WERI-Rb-1 (cell line): ENCODE data around the gene RNF125.
"Not testable (repeated sequence)": the region's sequence is repeated elsewhere in the genome, so short reads cannot be mapped to it uniquely, and the experiment has no call there.

ENCODE experiments used
- DNase-seq: peaks from one replicate; pipeline ENCODE4 v3.0.0-alpha.2; 2020
- H3K27ac ChIP-seq: fragments of 250-450 bp; sonication (Bioruptor Pico); 2 replicates; pipeline ENCODE4 v1.5.1; 2020; ENCODE audit warnings: mild to moderate bottlenecking, moderate library complexity
- H3K27me3 ChIP-seq: fragments of 250-450 bp; sonication (Bioruptor Pico); 2 replicates; pipeline ENCODE4 v1.5.1; 2021; ENCODE audit warnings: mild to moderate bottlenecking, low read depth, moderate library complexity; ENCODE audit not compliant: insufficient read depth, severe bottlenecking
- H3K36me3 ChIP-seq: fragments of 250-450 bp; sonication (Bioruptor Pico); 2 replicates; pipeline ENCODE4 v1.5.1; 2020; ENCODE audit warnings: mild to moderate bottlenecking, moderate library complexity
- H3K4me3 ChIP-seq: 2 replicates; pipeline ENCODE4 v1.5.1; 2011; ENCODE audit warnings: low read depth, mild to moderate bottlenecking, control low read depth, low read length
- H3K9me3 ChIP-seq: fragments of 250-450 bp; sonication (Bioruptor Pico); 2 replicates; pipeline ENCODE4 v1.5.1; 2021; ENCODE audit warnings: mild to moderate bottlenecking, moderate library complexity; ENCODE audit not compliant: severe bottlenecking
- TF ChIP-seq, protein P1 (sequence below): IDR thresholded peaks from 2 replicates; pipeline ENCODE4 v1.5.1; 2011; ENCODE audit warnings: low read depth, mild to moderate bottlenecking, control low read depth, inconsistent platforms, low read length

Gene RNF125

DNA sequence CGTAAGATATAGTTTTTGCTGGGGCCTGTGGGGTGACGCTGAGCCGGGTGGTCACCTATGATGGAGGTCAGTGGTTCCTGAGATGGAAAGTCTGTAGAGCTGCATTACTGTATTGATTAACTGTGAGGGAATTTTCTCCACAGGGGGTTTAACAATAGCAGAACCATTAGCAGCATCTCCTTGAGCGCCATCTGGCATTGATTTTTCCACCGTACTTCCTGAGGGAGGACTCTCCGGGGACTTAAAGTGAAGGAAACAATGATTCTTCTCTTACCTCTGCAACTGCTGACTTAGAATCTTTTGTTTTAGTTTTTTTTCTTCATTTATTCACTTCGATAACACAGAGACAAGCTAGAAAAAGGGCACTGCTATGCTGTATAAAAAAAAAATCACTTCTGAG, 22.6 kb upstream of the RNF125 start:
- Histone ChIP-seq H3K4me3 (no peak overlapping the region), H3K27me3 (no peaks in the 10 kb centered on the region), H3K9me3 (no peaks in the 10 kb centered on the region), H3K27ac (no peak overlapping the region), H3K36me3 (no peaks in the 10 kb centered on the region)
- TF ChIP-seq, protein P1, sequence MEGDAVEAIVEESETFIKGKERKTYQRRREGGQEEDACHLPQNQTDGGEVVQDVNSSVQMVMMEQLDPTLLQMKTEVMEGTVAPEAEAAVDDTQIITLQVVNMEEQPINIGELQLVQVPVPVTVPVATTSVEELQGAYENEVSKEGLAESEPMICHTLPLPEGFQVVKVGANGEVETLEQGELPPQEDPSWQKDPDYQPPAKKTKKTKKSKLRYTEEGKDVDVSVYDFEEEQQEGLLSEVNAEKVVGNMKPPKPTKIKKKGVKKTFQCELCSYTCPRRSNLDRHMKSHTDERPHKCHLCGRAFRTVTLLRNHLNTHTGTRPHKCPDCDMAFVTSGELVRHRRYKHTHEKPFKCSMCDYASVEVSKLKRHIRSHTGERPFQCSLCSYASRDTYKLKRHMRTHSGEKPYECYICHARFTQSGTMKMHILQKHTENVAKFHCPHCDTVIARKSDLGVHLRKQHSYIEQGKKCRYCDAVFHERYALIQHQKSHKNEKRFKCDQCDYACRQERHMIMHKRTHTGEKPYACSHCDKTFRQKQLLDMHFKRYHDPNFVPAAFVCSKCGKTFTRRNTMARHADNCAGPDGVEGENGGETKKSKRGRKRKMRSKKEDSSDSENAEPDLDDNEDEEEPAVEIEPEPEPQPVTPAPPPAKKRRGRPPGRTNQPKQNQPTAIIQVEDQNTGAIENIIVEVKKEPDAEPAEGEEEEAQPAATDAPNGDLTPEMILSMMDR: no peak
- DNase-seq: peak; percentile 46

DNA sequence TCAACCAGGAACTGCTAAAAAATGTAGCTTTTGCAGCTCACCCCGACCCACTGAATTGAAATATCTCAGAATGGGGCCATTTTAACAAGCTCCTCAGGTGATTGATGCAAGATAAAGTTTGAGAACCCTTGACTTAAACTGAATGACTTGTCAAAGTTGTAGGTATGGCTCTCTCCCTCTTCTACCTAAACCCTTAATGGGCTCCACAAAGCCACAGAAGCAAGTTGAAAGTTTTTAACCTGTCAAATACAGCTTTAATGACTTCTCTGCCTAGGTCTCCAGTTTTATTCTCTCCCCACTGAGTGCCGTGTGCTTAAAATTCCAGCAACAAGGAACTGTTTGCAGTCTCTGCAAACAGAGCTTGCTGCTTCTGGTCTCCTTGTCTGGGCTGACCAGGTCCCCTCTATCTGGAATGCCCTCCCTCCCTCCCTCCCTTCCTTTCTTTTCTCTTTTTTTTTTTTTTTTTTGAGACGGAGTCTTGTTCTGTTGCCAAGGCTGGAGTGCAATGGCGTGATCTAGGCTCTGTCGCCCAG, 19.7 kb upstream of the RNF125 start:
- Histone ChIP-seq H3K4me3 (no peak overlapping the region), H3K36me3 (no peaks in the 10 kb centered on the region), H3K27ac (no peak overlapping the region), H3K9me3 (no peaks in the 10 kb centered on the region), H3K27me3 (no peaks in the 10 kb centered on the region)
- TF ChIP-seq, protein P1: no peak
- no peak for DNase-seq

DNA sequence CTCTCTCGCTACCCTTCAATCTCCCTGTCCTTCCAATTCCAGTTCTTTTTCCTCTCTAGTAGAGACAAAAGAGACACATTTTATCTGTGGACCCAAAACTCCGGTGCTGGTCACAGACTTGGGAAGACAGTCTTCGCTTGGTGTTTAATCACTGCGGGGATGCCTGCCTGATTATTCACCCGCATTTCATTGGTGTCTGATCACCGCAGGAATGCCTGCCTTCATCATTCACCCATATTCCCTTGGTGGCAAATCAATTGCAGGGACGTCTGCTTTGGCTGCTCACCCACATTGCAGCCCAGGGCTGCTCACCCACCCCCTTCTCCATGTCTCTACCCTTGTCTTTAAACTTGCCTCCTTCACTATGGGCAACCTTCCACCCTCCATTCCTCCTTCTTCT, 17.5 kb upstream of the RNF125 start:
- not testable (repeated sequence) for H3K4me3 ChIP-seq, H3K27ac ChIP-seq, H3K9me3 ChIP-seq, DNase-seq, H3K36me3 ChIP-seq, H3K27me3 ChIP-seq

DNA sequence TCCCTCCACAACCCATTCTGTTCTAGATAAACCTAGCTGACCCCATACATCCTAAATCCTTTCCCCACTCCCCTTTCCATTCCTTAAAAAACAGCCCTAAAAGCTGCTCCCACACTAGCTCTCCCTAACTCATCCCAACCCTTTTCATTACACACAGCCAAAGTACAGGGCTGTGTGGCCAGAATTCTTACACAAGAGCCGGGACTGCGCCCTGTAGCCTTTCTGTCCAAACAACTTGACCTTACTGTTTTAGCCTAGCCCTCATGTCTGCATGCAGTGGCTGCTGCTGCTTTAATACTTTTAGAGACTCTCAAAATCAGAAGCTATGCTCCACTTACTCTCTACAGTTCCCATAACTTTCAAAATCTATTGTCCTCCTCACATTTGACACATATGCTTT, 14.8 kb upstream of the RNF125 start:
- H3K27ac ChIP-seq, H3K36me3 ChIP-seq, H3K9me3 ChIP-seq, DNase-seq, H3K4me3 ChIP-seq, H3K27me3 ChIP-seq: not testable (repeated sequence)

DNA sequence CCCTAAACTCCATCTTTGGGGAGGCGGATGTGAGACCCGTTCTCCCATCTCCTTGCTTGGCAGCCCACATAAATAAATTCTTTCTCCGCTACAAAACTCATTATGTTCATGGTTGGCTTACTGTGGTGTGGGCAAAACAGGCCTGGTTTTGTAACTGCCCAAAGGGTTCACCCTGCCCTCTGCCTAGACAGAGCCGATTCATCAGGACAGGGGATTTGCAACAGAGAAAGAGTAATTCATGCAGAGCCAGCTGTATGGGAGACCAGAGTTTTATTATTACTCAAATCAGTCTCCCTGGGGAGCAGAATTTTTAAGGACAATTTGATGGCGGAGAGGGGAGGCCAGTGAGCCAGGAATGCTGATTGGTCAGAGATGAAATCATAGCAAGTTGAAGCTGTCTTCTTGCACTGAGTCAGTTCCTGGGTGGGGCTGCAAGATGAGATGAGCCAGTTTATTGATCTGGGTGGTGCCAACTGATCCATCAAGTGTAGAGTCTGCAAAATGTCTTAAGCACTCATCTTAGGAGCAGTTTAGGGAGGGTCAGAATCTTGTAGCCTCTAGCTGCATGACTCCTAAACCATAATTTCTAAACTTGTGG, 8.4 kb upstream of the RNF125 start:
- TF ChIP-seq, protein P1: no peak

DNA sequence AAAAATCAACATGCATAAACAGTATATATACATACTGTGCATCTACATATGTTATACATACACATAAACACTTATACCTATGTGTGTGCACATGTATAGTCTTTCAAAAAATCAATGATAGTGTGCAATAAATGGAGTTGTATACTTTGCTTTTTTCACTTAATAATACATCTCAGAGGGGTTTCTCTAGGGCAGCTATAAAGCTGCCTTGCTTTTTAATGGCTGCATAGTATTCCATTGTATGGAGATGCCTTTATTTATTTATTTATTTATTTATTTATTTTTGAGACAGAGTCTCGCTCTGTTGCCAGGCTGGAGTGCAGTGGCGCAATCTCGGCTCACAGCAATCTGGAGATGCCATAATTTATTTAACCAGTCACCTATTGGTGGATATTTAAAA, 7.4 kb upstream of the RNF125 start:
- TF ChIP-seq, protein P1: no peak
- H3K9me3 ChIP-seq: no peaks in the 10 kb centered on the region
- no peaks in the 10 kb centered on the region for H3K27me3 ChIP-seq
- H3K27ac ChIP-seq: no peak overlapping the region
- H3K36me3 ChIP-seq: no peaks in the 10 kb centered on the region
- no peak overlapping the region for H3K4me3 ChIP-seq
- DNase-seq: no peak

More for the DNA sequence above, 8.4 kb upstream of the RNF125 start:
- Histone ChIP-seq H3K27me3 (no peaks in the 10 kb centered on the region), H3K4me3 (no peak overlapping the region), H3K9me3 (no peaks in the 10 kb centered on the region), H3K36me3 (no peaks in the 10 kb centered on the region), H3K27ac (no peak overlapping the region)
- no peak for DNase-seq
